Spleen (tissue), 11 donors: Measurements from ENCODE around the gene ABLIM3. TPM values are rescaled to one million over a fixed set of nuclear protein-coding genes. Genes with fewer than 3 reads are reported as not detected.
A peak's percentile ranks its signal among the peaks of the same experiment; 100 is the strongest.

Source experiments
- DNase-seq: peaks from one replicate; pipeline ENCODE4 v3.0.0-alpha.2; 2020
- H3K27ac ChIP-seq, 8 donors: fragments of 200-600 bp; sonication (generic) in 7 of 8; 1 replicate in 4 of 8; 2 replicates in 4 of 8; pipeline versions ENCODE4 v1.5.0 to v1.8.0; 2016 to 2021; ENCODE audit warnings: inconsistent platforms in 4 of 8, mild to moderate bottlenecking in 4 of 8, moderate library complexity in 1 of 8
- H3K27me3 ChIP-seq, 7 donors: fragments of 200-600 bp; sonication (generic) in 6 of 7; replicated peaks in 1 of 7; 1 replicate in 4 of 7; 2 replicates in 3 of 7; pipeline versions ENCODE4 v1.5.0 to v1.8.0; 2016 to 2021; ENCODE audit warnings: inconsistent platforms in 3 of 7, mild to moderate bottlenecking in 1 of 7
- H3K36me3 ChIP-seq, 6 donors: fragments of 200-600 bp; sonication (generic) in 5 of 6; 1 replicate in 4 of 6; 2 replicates in 2 of 6; pipeline versions ENCODE4 v1.5.0 to v1.8.0; 2016 to 2021; ENCODE audit warnings: inconsistent platforms in 2 of 6
- H3K4me1 ChIP-seq, 6 donors: fragments of 200-600 bp; sonication (generic) in 5 of 6; 1 replicate in 3 of 6; 2 replicates in 3 of 6; pipeline versions ENCODE4 v1.5.0 to v1.8.0; 2016 to 2021; ENCODE audit warnings: inconsistent platforms in 3 of 6
- H3K4me3 ChIP-seq, 8 donors: fragments of 200-600 bp; sonication (generic) in 7 of 8; 1 replicate in 4 of 8; 2 replicates in 4 of 8; pipeline versions ENCODE4 v1.5.0 to v1.8.0; 2016 to 2021; ENCODE audit warnings: inconsistent platforms in 4 of 8, mild to moderate bottlenecking in 4 of 8, moderate library complexity in 2 of 8
- H3K9me3 ChIP-seq, 8 donors: fragments of 200-600 bp; sonication (generic) in 7 of 8; 1 replicate in 4 of 8; 2 replicates in 4 of 8; pipeline versions ENCODE4 v1.5.0 to v1.8.0; 2016 to 2021; ENCODE audit warnings: inconsistent platforms in 4 of 8
- CTCF ChIP-seq, 11 experiments: fragments of 200-600 bp in 7 of 11; fragments of 450-650 bp in 4 of 11; sonication (generic) in 4 of 11; IDR thresholded peaks in 8 of 11; conservative IDR thresholded peaks in 3 of 11; 1 replicate in 7 of 11; 2 replicates in 4 of 11; pipeline versions ENCODE4 v1.4.0 to v1.8.0; 2016 to 2021; ENCODE audit warnings: antibody characterized with exemption in 11 of 11, inconsistent platforms in 4 of 11, mild to moderate bottlenecking in 1 of 11
- POLR2A ChIP-seq, 3 donors: fragments of 450-650 bp; IDR thresholded peaks; one replicate each; pipeline ENCODE4 v1.5.1; 2017; ENCODE audit warnings: antibody characterized with exemption in 3 of 3, mild to moderate bottlenecking in 1 of 3
- POLR2AphosphoS5 ChIP-seq, 3 donors: sonication (generic); formaldehyde crosslinking; IDR thresholded peaks; one replicate each; pipeline ENCODE4 v1.5.1; 2017; ENCODE audit warnings: antibody characterized with exemption in 3 of 3
- WGBS, 5 donors: extraction: QIAGEN DNeasy Blood & Tissue Kit in 3 of 5; methylation state at CpG; one replicate each; pipeline versions ENCODE4 v1.1.5 to v1.1.7; 2013 to 2018; 5-methylcytosine and 5-hydroxymethylcytosine counted together
- intact Hi-C: fragments of 100-400 bp; cut with DNase I; formaldehyde crosslinking; loops from one replicate; pipeline ENCODE4 v1.15.0; 2023; ENCODE audit warnings: low total_unique reads
- polyA plus RNA-seq, 3 donors: library from polyadenylated mRNA; stranded (reverse); fragments of 200-250 nt; gene quantifications; one replicate each; pipeline ENCODE4 v1.2.1, GENCODE V29; 2013
- total RNA-seq, 7 donors: library from RNA; depleted of rRNA in 3 of 7; stranded (reverse); fragments of >200 nt in 3 of 7; fragmentation: NEBNext Ultra II Directional in 4 of 7; extraction: Animal tissue kit (Norgen Biotek cat#: 25700) in 4 of 7; gene quantifications; one replicate each; pipeline versions ENCODE4 v1.1.0 to v1.2.1, GENCODE V29; 2016 to 2021
- donor health status: healthy with polysubstance abuse.
- donor health status: DM: no; HTN: no; CAD: no; lungs with moderate emphysema.
- donor health status: DM: no; HTN: no; CAD: no.
- donor health status: Bipolar disorder and iron deficiency.
- donor health status: healthy.
- donor health status: DM: no; HTN: no; CAD: no.
- donor health status: DM: yes; HTN: yes; CAD: no.

ABLIM3 gene
- total and polyA plus RNA-seq, 10 donors: 3.3 to 32.9 (median 13.6) TPM

- intact Hi-C loops: no loop called here
- no peaks in the 10 kb centered on the region for H3K27me3 ChIP-seq
- no peaks in the 10 kb centered on the region for H3K4me1 ChIP-seq
- no peak overlapping the region for H3K4me3 ChIP-seq
- DNase-seq: no peak
- H3K27ac ChIP-seq: peak overlapping the region in 4 of 8 donors; percentile 6 to 51 (median 30)
- TF ChIP-seq POLR2A (IDR thresholded peaks at IDR 0.05): no peak
- TF ChIP-seq CTCF (IDR thresholded peaks at IDR 0.05 in 8 of 11, conservative IDR thresholded peaks at IDR 0.05 in 3 of 11): no peak
- TF ChIP-seq POLR2AphosphoS5 (IDR thresholded peaks at IDR 0.05): no peak
- no peaks in the 10 kb centered on the region for H3K9me3 ChIP-seq
- H3K36me3 ChIP-seq: peaks cover 0 to 13% (median 0%) of the 10 kb centered on the region in 6 donors
- WGBS, 5 donors: 63 to 82% (median 79%) methylated on average over 5 of the region's 5 CpGs
Measured at GRCh38 chr5:149215478-149216090, 74.3 kb downstream of the ABLIM3 start.

- DNase-seq: no peak
- Histone ChIP-seq H3K4me3 (no peak overlapping the region), H3K9me3 (no peaks in the 10 kb centered on the region), H3K27me3 (no peaks in the 10 kb centered on the region), H3K36me3 (peaks cover 0 to 13% (median 0%) of the 10 kb centered on the region in 6 donors), H3K4me1 (peaks cover 0 to 7% (median 0%) of the 10 kb centered on the region in 6 donors), H3K27ac (peak overlapping the region in 4 of 8 donors; percentile 6 to 51 (median 30))
- no peak for TF ChIP-seq CTCF (IDR thresholded peaks at IDR 0.05 in 8 of 11, conservative IDR thresholded peaks at IDR 0.05 in 3 of 11)
- no peak for TF ChIP-seq POLR2AphosphoS5 (IDR thresholded peaks at IDR 0.05)
- no peak for TF ChIP-seq POLR2A (IDR thresholded peaks at IDR 0.05)
- intact Hi-C loops: no loop called here
- WGBS, 5 donors: 83 to 97% (median 91%) methylated on average over 2 of the region's 2 CpGs
Measured at GRCh38 chr5:149216496-149216895, 75.2 kb downstream of the ABLIM3 start.

GRCh38 chr5:149217096-149217802 is 76.0 kb downstream of the ABLIM3 start:
- intact Hi-C loops: no loop called here
- peaks cover 0 to 12% (median 0%) of the 10 kb centered on the region in 6 donors for H3K4me1 ChIP-seq
- no peaks in the 10 kb centered on the region for H3K9me3 ChIP-seq
- H3K4me3 ChIP-seq: no peak overlapping the region
- H3K27ac ChIP-seq: no peak overlapping the region
- H3K36me3 ChIP-seq: peaks cover 0 to 13% (median 0%) of the 10 kb centered on the region in 6 donors
- TF ChIP-seq CTCF (IDR thresholded peaks at IDR 0.05 in 8 of 11, conservative IDR thresholded peaks at IDR 0.05 in 3 of 11) (no peak), POLR2AphosphoS5 (IDR thresholded peaks at IDR 0.05) (no peak), POLR2A (IDR thresholded peaks at IDR 0.05) (no peak)
- WGBS, 5 donors: 75 to 88% (median 78%) methylated on average over 6 of the region's 6 CpGs
- H3K27me3 ChIP-seq: no peaks in the 10 kb centered on the region
- no peak for DNase-seq

- H3K9me3 ChIP-seq: no peaks in the 10 kb centered on the region
- WGBS, 5 donors: 48 to 84% (median 78%) methylated on average over 3 of the region's 3 CpGs
- no peak overlapping the region for H3K27ac ChIP-seq
- intact Hi-C loops: no loop called here
- peaks cover 0 to 17% (median 1%) of the 10 kb centered on the region in 6 donors for H3K4me1 ChIP-seq
- no peaks in the 10 kb centered on the region for H3K27me3 ChIP-seq
- DNase-seq: no peak
- TF ChIP-seq CTCF (IDR thresholded peaks at IDR 0.05 in 8 of 11, conservative IDR thresholded peaks at IDR 0.05 in 3 of 11): no peak
- no peak for TF ChIP-seq POLR2AphosphoS5 (IDR thresholded peaks at IDR 0.05)
- TF ChIP-seq POLR2A (IDR thresholded peaks at IDR 0.05): no peak
- peaks cover 0 to 13% (median 0%) of the 10 kb centered on the region in 6 donors for H3K36me3 ChIP-seq
- H3K4me3 ChIP-seq: no peak overlapping the region
Measured at GRCh38 chr5:149217803-149218155, 76.5 kb downstream of the ABLIM3 start.
